ENCODE results near the gene TSSC4.

TSSC4 gene

DNA sequence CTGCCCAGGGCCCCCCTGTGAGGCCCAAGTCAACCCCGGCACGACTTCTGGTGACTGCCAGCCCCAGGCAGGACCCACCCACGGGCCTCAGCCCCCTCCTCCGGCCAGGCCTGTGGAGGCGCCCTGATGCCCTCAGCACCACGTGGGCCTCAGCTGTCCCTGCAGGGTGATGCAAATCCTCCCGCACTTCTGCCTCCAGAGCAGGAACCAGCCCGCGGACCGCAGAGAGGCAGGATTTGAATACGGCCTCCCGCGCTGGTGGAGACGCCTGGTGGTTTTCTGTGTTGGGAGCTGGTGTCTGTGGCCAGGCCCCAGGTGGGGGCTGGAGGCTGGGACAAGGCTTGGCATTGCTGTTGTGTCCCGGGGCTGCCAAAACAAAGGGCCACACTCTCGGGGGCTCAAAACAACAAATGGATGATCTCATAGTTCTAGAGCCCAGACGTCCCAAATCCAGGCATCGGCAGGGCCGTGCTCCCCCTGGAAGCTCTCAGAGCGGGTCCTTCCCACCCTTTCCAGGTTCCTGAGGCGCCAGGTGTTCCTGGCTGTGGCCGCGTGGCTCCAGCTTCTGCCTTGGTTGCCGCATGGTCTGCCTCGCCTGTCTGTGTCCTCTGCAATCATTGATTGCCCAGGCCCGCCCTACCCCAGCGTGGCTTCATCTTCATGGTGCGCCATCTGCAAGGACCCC is 24.4 kb downstream of the TSSC4 start:
- DNase-seq (ENCODE audit: low read depth, low spot score): no peak
- Histone ChIP-seq H3K9me3 (ENCODE audit: low read depth, low read length) (no peaks in the 10 kb centered on the region), H3K27ac (no peak overlapping the region), H3K9ac (ENCODE audit: insufficient read length) (no peak overlapping the region), H3K36me3 (ENCODE audit: insufficient read depth, low read length) (no peaks in the 10 kb centered on the region), H3K4me3 (no peak overlapping the region)
- TF ChIP-seq EZH2 (IDR thresholded peaks at IDR 0.05) (no peak), FOXP2 (optimal IDR thresholded peaks at IDR 0.05; ENCODE audit: control extremely low read depth, extremely low read length, insufficient read depth) (no peak), POLR2AphosphoS5 (IDR thresholded peaks at IDR 0.05; ENCODE audit: borderline replicate concordance, low read depth, low read length) (no peak)

DNA sequence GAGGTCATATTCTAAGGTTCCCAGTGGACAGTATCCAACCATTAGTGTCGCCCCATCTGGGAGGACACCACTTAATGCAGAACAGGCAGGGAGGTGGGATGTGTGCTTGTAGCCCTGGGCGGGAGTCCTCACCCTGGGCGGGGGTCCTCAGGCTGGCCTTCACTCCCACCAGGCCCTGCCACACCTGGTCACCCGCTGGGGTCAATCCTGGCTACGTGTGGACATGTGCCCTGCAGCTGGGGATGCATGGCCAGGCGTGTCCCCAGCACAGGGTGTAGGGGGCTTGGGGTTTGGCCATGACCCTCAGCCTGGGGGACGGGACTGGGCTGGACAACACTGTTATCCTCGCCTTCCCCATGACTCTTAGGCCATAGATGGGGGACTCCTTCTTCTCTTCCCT is 25.0 kb downstream of the TSSC4 start:
- TF ChIP-seq FOXP2 (optimal IDR thresholded peaks at IDR 0.05; ENCODE audit: control extremely low read depth, extremely low read length, insufficient read depth) (no peak), POLR2AphosphoS5 (IDR thresholded peaks at IDR 0.05; ENCODE audit: borderline replicate concordance, low read depth, low read length) (no peak), EZH2 (IDR thresholded peaks at IDR 0.05) (no peak)
- Histone ChIP-seq H3K9ac (ENCODE audit: insufficient read length) (no peak overlapping the region), H3K36me3 (ENCODE audit: insufficient read depth, low read length) (no peaks in the 10 kb centered on the region), H3K9me3 (ENCODE audit: low read depth, low read length) (no peaks in the 10 kb centered on the region), H3K4me3 (no peak overlapping the region), H3K27ac (no peak overlapping the region)
- DNase-seq (ENCODE audit: low read depth, low spot score): no peak

DNA sequence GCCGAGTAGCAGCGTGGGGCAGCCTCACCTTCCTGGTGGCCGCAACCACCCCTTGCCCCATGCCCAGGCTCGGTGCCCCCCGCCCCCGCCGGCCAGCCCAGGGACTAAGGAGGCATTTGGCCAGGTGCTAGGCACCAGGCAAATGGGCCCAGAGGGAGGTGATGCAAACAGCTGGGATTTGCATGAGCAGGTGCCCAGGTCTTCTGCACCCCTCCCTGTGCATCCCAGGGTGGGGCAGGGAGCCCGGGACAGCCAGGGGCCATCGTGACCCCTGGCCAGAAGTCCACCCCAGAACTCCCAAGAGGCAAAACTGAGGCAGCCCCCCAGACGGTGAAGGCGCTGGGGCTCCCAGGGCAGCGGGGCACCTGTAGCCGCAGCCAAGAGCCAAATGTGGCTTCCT is 25.7 kb downstream of the TSSC4 start:
- no peak overlapping the region for H3K27ac ChIP-seq
- H3K9ac ChIP-seq (ENCODE audit: insufficient read length): no peak overlapping the region
- TF ChIP-seq EZH2 (IDR thresholded peaks at IDR 0.05): no peak
- no peak for TF ChIP-seq FOXP2 (optimal IDR thresholded peaks at IDR 0.05; ENCODE audit: control extremely low read depth, extremely low read length, insufficient read depth)
- no peak for TF ChIP-seq POLR2AphosphoS5 (IDR thresholded peaks at IDR 0.05; ENCODE audit: borderline replicate concordance, low read depth, low read length)

DNA sequence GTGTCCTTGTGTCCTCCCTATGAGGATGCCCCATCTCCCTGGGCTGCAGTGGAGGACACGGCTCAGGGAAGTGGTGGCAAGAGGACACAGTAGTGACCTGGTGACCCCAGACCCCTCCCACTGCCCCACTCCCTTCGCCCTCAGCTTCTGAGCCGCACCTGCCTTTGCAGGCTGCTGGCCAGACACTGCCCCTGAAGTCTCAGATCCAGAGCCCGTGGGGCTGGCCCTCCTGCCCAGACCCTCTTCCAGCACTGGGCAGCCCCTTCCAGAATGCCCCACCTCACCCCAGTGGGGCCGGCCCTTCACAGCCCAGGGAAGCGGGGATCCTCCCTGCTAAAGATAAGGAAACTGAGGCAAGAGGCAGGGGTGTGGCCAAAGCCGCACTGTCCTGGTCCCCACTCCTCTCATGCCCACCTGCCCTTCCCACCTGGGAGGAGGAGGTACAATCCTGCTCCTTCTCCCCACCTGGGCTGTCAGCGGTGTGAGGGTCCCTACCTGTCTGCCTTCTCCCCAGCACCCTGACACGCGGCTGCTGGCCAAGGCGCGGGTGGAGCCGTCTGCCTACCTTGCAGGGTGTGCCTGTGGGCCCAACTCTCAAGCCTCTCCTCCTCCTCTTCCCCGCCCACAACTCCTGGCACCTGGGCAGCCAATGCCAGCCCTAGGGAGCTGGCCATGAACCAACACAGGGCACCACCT is 26.4 kb downstream of the TSSC4 start:
- no peak overlapping the region for H3K4me3 ChIP-seq
- H3K36me3 ChIP-seq (ENCODE audit: insufficient read depth, low read length): no peaks in the 10 kb centered on the region
- no peak for DNase-seq (ENCODE audit: low read depth, low spot score)
- H3K27ac ChIP-seq: no peak overlapping the region
- TF ChIP-seq EZH2 (IDR thresholded peaks at IDR 0.05) (no peak), POLR2AphosphoS5 (IDR thresholded peaks at IDR 0.05; ENCODE audit: borderline replicate concordance, low read depth, low read length) (no peak), FOXP2 (optimal IDR thresholded peaks at IDR 0.05; ENCODE audit: control extremely low read depth, extremely low read length, insufficient read depth) (no peak)
- no peaks in the 10 kb centered on the region for H3K9me3 ChIP-seq (ENCODE audit: low read depth, low read length)
- no peak overlapping the region for H3K9ac ChIP-seq (ENCODE audit: insufficient read length)

More for the DNA sequence above, 25.7 kb downstream of the TSSC4 start:
- Histone ChIP-seq H3K4me3 (no peak overlapping the region), H3K36me3 (ENCODE audit: insufficient read depth, low read length) (no peaks in the 10 kb centered on the region), H3K9me3 (ENCODE audit: low read depth, low read length) (no peaks in the 10 kb centered on the region)
- DNase-seq (ENCODE audit: low read depth, low spot score): no peak

DNA sequence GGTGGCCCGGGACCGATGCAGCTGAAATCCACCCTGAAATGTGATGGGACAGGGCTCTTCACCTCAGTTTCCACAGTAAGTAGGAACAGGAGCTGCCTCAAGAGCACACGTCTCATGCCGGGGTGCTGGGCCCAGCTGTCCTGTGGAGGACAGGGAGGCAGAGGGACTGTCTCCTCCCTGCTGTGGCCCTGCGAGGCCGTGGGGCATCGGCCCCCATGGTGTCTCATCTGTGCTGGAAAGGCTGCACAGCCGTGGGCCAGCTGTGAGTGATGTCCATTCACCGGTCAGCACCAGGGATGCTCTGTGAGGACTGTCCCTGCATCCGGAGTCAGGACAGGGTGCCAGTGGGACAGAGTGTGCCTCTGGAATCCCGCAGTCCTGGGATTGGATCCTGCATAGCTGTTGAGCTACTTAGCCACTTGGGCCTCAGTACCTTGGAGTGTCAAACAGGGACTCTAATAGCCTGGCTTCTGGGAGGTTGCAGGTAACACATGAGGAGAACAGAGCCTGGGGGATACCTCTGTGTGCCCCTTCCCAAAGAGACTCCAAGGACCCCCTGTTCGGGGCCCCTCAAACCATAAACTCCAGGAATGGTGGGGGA is 27.3 kb downstream of the TSSC4 start:
- no peak for DNase-seq (ENCODE audit: low read depth, low spot score)

DNA sequence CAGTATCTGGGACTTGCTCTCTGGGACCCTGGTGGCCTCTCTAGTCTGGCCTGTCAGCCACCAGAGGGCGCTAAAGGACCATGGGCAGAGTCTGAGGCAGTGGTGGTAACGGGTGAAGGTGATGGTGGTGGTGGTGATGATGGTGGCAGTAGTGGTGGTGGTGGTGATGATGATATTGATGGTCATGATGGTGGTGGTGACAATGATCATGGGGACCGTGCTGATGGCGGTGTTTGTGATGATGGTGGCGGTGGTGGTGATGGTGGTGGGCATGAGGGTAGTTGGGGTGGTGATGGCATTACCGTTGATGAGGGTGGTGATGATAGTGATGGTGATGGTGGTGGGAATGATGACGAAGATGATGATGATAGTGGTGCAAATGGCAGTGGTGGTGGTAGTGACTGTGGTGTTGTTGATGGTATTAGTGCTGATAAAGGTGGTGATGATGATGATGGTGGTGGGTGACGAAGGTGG is 27.8 kb downstream of the TSSC4 start:
- H3K36me3 ChIP-seq (ENCODE audit: insufficient read depth, low read length): no peaks in the 10 kb centered on the region
- no peak overlapping the region for H3K27ac ChIP-seq
- TF ChIP-seq EZH2 (IDR thresholded peaks at IDR 0.05) (no peak), FOXP2 (optimal IDR thresholded peaks at IDR 0.05; ENCODE audit: control extremely low read depth, extremely low read length, insufficient read depth) (no peak), POLR2AphosphoS5 (IDR thresholded peaks at IDR 0.05; ENCODE audit: borderline replicate concordance, low read depth, low read length) (no peak)
- no peak overlapping the region for H3K4me3 ChIP-seq
- H3K9ac ChIP-seq (ENCODE audit: insufficient read length): no peak overlapping the region
- H3K9me3 ChIP-seq (ENCODE audit: low read depth, low read length): no peaks in the 10 kb centered on the region
- no peak for DNase-seq (ENCODE audit: low read depth, low spot score)

More for the DNA sequence above, 27.3 kb downstream of the TSSC4 start:
- TF ChIP-seq POLR2AphosphoS5 (IDR thresholded peaks at IDR 0.05; ENCODE audit: borderline replicate concordance, low read depth, low read length): no peak
- TF ChIP-seq FOXP2 (optimal IDR thresholded peaks at IDR 0.05; ENCODE audit: control extremely low read depth, extremely low read length, insufficient read depth): no peak
- Histone ChIP-seq H3K4me3 (no peak overlapping the region), H3K36me3 (ENCODE audit: insufficient read depth, low read length) (no peaks in the 10 kb centered on the region), H3K9me3 (ENCODE audit: low read depth, low read length) (no peaks in the 10 kb centered on the region), H3K9ac (ENCODE audit: insufficient read length) (no peak overlapping the region), H3K27ac (no peak overlapping the region)

DNA sequence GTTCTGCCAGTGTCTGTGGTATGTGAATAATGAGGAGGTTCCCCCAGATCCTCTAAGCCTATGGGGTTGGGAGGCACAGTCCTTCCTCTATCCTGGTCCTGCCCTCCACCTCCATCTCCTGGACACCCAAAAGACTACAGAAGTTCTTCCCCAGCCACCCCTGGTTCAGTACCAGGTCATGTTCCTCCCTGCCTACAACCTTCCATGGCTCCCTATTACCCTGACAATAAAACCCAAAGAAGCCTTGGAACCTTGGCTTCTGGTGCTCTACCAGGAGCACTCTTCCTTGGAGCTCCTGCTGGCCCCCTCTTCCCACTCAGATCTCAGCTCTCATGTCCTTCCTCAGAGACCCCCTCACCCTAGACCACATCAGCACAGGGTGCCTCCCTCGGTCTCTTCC is 30.8 kb downstream of the TSSC4 start:
- Histone ChIP-seq H3K9me3 (ENCODE audit: low read depth, low read length) (no peaks in the 10 kb centered on the region), H3K27ac (no peak overlapping the region), H3K9ac (ENCODE audit: insufficient read length) (no peak overlapping the region), H3K4me3 (no peak overlapping the region), H3K36me3 (ENCODE audit: insufficient read depth, low read length) (no peaks in the 10 kb centered on the region)
- DNase-seq (ENCODE audit: low read depth, low spot score): no peak
- TF ChIP-seq FOXP2 (optimal IDR thresholded peaks at IDR 0.05; ENCODE audit: control extremely low read depth, extremely low read length, insufficient read depth): no peak
- no peak for TF ChIP-seq EZH2 (IDR thresholded peaks at IDR 0.05)
- no peak for TF ChIP-seq POLR2AphosphoS5 (IDR thresholded peaks at IDR 0.05; ENCODE audit: borderline replicate concordance, low read depth, low read length)

GRCh38 chr11:2432171-2432621 is 31.6 kb downstream of the TSSC4 start:
- no peaks in the 10 kb centered on the region for H3K9me3 ChIP-seq (ENCODE audit: low read depth, low read length)
- no peak for DNase-seq (ENCODE audit: low read depth, low spot score)
- TF ChIP-seq POLR2AphosphoS5 (IDR thresholded peaks at IDR 0.05; ENCODE audit: borderline replicate concordance, low read depth, low read length) (no peak), EZH2 (IDR thresholded peaks at IDR 0.05) (no peak), FOXP2 (optimal IDR thresholded peaks at IDR 0.05; ENCODE audit: control extremely low read depth, extremely low read length, insufficient read depth) (no peak)
- no peak overlapping the region for H3K4me3 ChIP-seq
- no peak overlapping the region for H3K9ac ChIP-seq (ENCODE audit: insufficient read length)
- no peak overlapping the region for H3K27ac ChIP-seq
- H3K36me3 ChIP-seq (ENCODE audit: insufficient read depth, low read length): no peaks in the 10 kb centered on the region

Measured in SK-N-MC (cell line).